IMR-90 (cell line): ENCODE measurements around the gene ZNF420. TPM values are rescaled to one million over a fixed set of nuclear protein-coding genes. Genes with fewer than 3 reads are reported as not detected.

ENCODE experiments used
- ATAC-seq: fragments of 200-7000 bp; cut with Tn5 transposase; 2 replicates; pipeline ENCODE4 v1.9.1; 2020; ENCODE audit warnings: low read depth, mild to moderate bottlenecking, moderate library complexity
- BruUV-seq: library from RNA; stranded (reverse); fragments of 400-500 nt; replicated peaks from 2 replicates; lab custom pipeline; 2021; lab: Mats Ljungman, UMichigan
- CTCF ChIA-PET: fragments of 300-600 bp; formaldehyde crosslinking; extraction: SDS; loops from one replicate; lab custom pipeline; 2021; ENCODE audit warnings: antibody characterized with exemption; lab: Yijun Ruan, JAX
- POLR2A ChIA-PET: fragments of 300-600 bp; sonication (Branson Sonifier 250); formaldehyde crosslinking; loops from one replicate; lab custom pipeline; 2022; ENCODE audit warnings: antibody characterized with exemption; ENCODE audit not compliant: unreplicated experiment; lab: Charles Lee
- DNase-seq: peaks from one replicate; pipeline ENCODE4 v3.0.0; 2013
- H2AFZ ChIP-seq: replicated peaks from 2 replicates; pipeline ENCODE3; 2013; ENCODE audit warnings: low read length, mild to moderate bottlenecking; ENCODE audit not compliant: poor library complexity
- H2AK5ac ChIP-seq: 2 replicates; pipeline ENCODE4 v1.6.1; 2013; ENCODE audit warnings: low read depth, low read length, inconsistent platforms
- H2AK9ac ChIP-seq: replicated peaks from 2 replicates; pipeline ENCODE3; 2013; ENCODE audit warnings: mild to moderate bottlenecking, low read depth, low read length, moderate library complexity; ENCODE audit not compliant: poor library complexity
- H2BK120ac ChIP-seq: 2 replicates; pipeline ENCODE4 v1.6.1; 2013; ENCODE audit warnings: low read depth, low read length, inconsistent platforms
- H2BK15ac ChIP-seq: 3 replicates; pipeline ENCODE4 v1.6.1; 2013; ENCODE audit warnings: low read depth, low read length, inconsistent platforms
- H2BK20ac ChIP-seq: 2 replicates; pipeline ENCODE4 v1.6.1; 2013; ENCODE audit warnings: low read depth, mild to moderate bottlenecking, inconsistent platforms, low read length, moderate library complexity
- H2BK5ac ChIP-seq: 2 replicates; pipeline ENCODE4 v1.6.1; 2013; ENCODE audit warnings: mild to moderate bottlenecking, low read depth, low read length, inconsistent platforms; ENCODE audit not compliant: poor library complexity, severe bottlenecking
- H3K14ac ChIP-seq: replicated peaks from 2 replicates; pipeline ENCODE4 v1.6.1; 2013; ENCODE audit warnings: low read depth, low read length, inconsistent platforms
- H3K18ac ChIP-seq: 2 replicates; pipeline ENCODE4 v1.6.1; 2013; ENCODE audit warnings: low read depth, low read length, control low read depth
- H3K23ac ChIP-seq: 2 replicates; pipeline ENCODE4 v1.6.1; 2013; ENCODE audit warnings: low read depth, low read length, inconsistent platforms
- H3K27ac ChIP-seq: 2 replicates; pipeline ENCODE4 v1.5.1; 2013; ENCODE audit warnings: mild to moderate bottlenecking, control low read depth, low read length; ENCODE audit not compliant: insufficient read depth
- H3K27me3 ChIP-seq: 2 replicates; pipeline ENCODE4 v1.6.1; 2013; ENCODE audit warnings: low read length; ENCODE audit not compliant: control insufficient read depth, insufficient read depth
- H3K36me3 ChIP-seq: 2 replicates; pipeline ENCODE4 v1.6.1; 2013; ENCODE audit warnings: low read length, mixed read lengths; ENCODE audit not compliant: control insufficient read depth, insufficient read depth
- H3K4ac ChIP-seq: 2 replicates; pipeline ENCODE4 v1.6.1; 2013; ENCODE audit warnings: low read depth, low read length, inconsistent platforms
- H3K4me1 ChIP-seq: 2 replicates; pipeline ENCODE4 v1.6.1; 2013; ENCODE audit warnings: low read length, mixed read lengths; ENCODE audit not compliant: control insufficient read depth, insufficient read depth
- H3K4me2 ChIP-seq: 2 replicates; pipeline ENCODE4 v1.6.1; 2013; ENCODE audit warnings: low read depth, mild to moderate bottlenecking, control low read depth, low read length, moderate library complexity
- H3K4me3 ChIP-seq: 2 replicates; pipeline ENCODE4 v1.5.1; 2013; ENCODE audit warnings: low read depth, mild to moderate bottlenecking, control low read depth, low read length, moderate library complexity; ENCODE audit not compliant: insufficient read depth
- H3K56ac ChIP-seq: 2 replicates; pipeline ENCODE4 v1.6.1; 2013; ENCODE audit warnings: low read length, inconsistent platforms; ENCODE audit not compliant: insufficient read depth; ENCODE audit errors: extremely low read depth
- H3K79me1 ChIP-seq, 2 experiments: 2 replicates each; pipeline ENCODE4 v1.6.1; 2013; ENCODE audit warnings: low read length in 2 of 2, inconsistent platforms in 1 of 2, low read depth in 1 of 2
- H3K9ac ChIP-seq: 2 replicates; pipeline ENCODE4 v1.6.1; 2013; ENCODE audit warnings: low read depth, low read length, control low read depth
- H3K9me1 ChIP-seq: 2 replicates; pipeline ENCODE4 v1.6.1; 2013; ENCODE audit warnings: low read length, inconsistent platforms; ENCODE audit not compliant: insufficient read depth
- H3K9me3 ChIP-seq: 2 replicates; pipeline ENCODE4 v1.6.1; 2013; ENCODE audit warnings: low read length; ENCODE audit not compliant: control insufficient read depth, insufficient read depth
- H4K20me1 ChIP-seq: 2 replicates; pipeline ENCODE4 v1.6.1; 2013; ENCODE audit warnings: low read length, inconsistent platforms; ENCODE audit not compliant: insufficient read depth
- H4K5ac ChIP-seq: 2 replicates; pipeline ENCODE4 v1.6.1; 2013; ENCODE audit warnings: mild to moderate bottlenecking, low read depth, low read length, control low read depth
- H4K8ac ChIP-seq, 2 experiments: 2 replicates each; pipeline ENCODE4 v1.6.1; 2013; ENCODE audit warnings: low read depth in 2 of 2, low read length in 2 of 2, control low read depth in 1 of 2, inconsistent platforms in 1 of 2
- H4K91ac ChIP-seq: 2 replicates; pipeline ENCODE4 v1.6.1; 2013; ENCODE audit warnings: low read depth, low read length, inconsistent platforms; ENCODE audit not compliant: insufficient read depth
- BHLHE40 ChIP-seq: fragments of 150-350 bp; IDR thresholded peaks from 2 replicates; pipeline ENCODE4 v1.6.1; 2016; ENCODE audit warnings: mild to moderate bottlenecking, low read depth, low read length
- CEBPB ChIP-seq: IDR thresholded peaks from 2 replicates; pipeline ENCODE4 v1.6.1; 2012; ENCODE audit warnings: low read depth, low read length, improper control_type of control experiment
- CTCF ChIP-seq: conservative IDR thresholded peaks from 2 replicates; pipeline ENCODE4 v1.5.1; 2012; ENCODE audit warnings: mild to moderate bottlenecking, low read depth, low read length, improper control_type of control experiment
- ELK1 ChIP-seq: fragments of 150-350 bp; IDR thresholded peaks from 2 replicates; pipeline ENCODE4 v1.6.1; 2016; ENCODE audit warnings: low read depth, mild to moderate bottlenecking, low read length, moderate library complexity, borderline replicate concordance
- FOS ChIP-seq: fragments of 150-350 bp; IDR thresholded peaks from 2 replicates; pipeline ENCODE4 v1.6.1; 2016; ENCODE audit warnings: low read depth, low read length
- MAFK ChIP-seq: IDR thresholded peaks from 2 replicates; pipeline ENCODE4 v1.6.1; 2012; ENCODE audit warnings: low read depth, low read length, improper control_type of control experiment
- MAZ ChIP-seq: IDR thresholded peaks from 2 replicates; pipeline ENCODE4 v1.6.1; 2012; ENCODE audit warnings: low read depth, mild to moderate bottlenecking, low read length, improper control_type of control experiment, moderate library complexity, borderline replicate concordance
- POLR2A ChIP-seq: IDR thresholded peaks from 2 replicates; pipeline ENCODE4 v1.6.1; 2012; ENCODE audit warnings: mild to moderate bottlenecking, low read depth, low read length
- RAD21 ChIP-seq: IDR thresholded peaks from 2 replicates; pipeline ENCODE4 v1.6.1; 2012; ENCODE audit warnings: low read length, improper control_type of control experiment
- RFX5 ChIP-seq: IDR thresholded peaks from 2 replicates; pipeline ENCODE4 v1.8.0; 2012; ENCODE audit warnings: low read depth, mild to moderate bottlenecking, low read length, moderate library complexity
- USF2 ChIP-seq: fragments of 150-350 bp; IDR thresholded peaks from 2 replicates; pipeline ENCODE4 v1.6.1; 2017; ENCODE audit warnings: mild to moderate bottlenecking, antibody characterized with exemption, low read length, low read depth
- WGBS, 2 experiments: methylation state at CpG; one replicate each; pipeline versions ENCODE4 v1.1.5 to v1.1.7; 2013; ENCODE audit warnings: missing lambda C conversion rate in 2 of 2; ENCODE audit not compliant: insufficient read length in 1 of 2; ENCODE audit errors: extremely low coverage in 2 of 2; 5-methylcytosine and 5-hydroxymethylcytosine counted together
- dilution Hi-C: fragments of 300-500 bp; cut with HindIII; formaldehyde crosslinking; loops from one replicate; pipeline ENCODE4 v1.14.3; 2018; ENCODE audit warnings: low sequenced_read_pairs; ENCODE audit not compliant: unreplicated experiment
- in situ Hi-C: fragments of 300-500 bp; cut with MboI; formaldehyde crosslinking; loops from 3 replicates; pipeline ENCODE4 v1.14.3; 2019; ENCODE audit warnings: low sequenced_read_pairs, inconsistent platforms, mixed read lengths
- intact Hi-C: fragments of 100-400 bp; cut with micrococcal nuclease; formaldehyde crosslinking; loops from 2 replicates; pipeline ENCODE4 v1.10.0; 2022
- polyA plus RNA-seq, 3 experiments: library from polyadenylated mRNA; depleted of rRNA; stranded (reverse); fragments of >200 nt; gene quantifications; 2 replicates each; pipeline ENCODE4 v1.2.3, GENCODE V29; 2012; ENCODE audit warnings: low replicate concordance in 1 of 3
- total RNA-seq: library from RNA; depleted of rRNA; stranded (reverse); fragments of >200 nt; gene quantifications from 2 replicates; pipeline ENCODE4 v1.2.3, GENCODE V29; 2012

Gene ZNF420
- total and polyA plus RNA-seq, 2 of the 4 experiments (the other 2 are of a cell fraction): 1.5 to 11.7 TPM

- Histone ChIP-seq H2AK9ac (no peak overlapping the region), H4K5ac (no peak overlapping the region), H3K18ac (no peak overlapping the region), H2BK20ac (no peak overlapping the region), H4K91ac (no peak overlapping the region), H3K56ac (no peak overlapping the region), H3K9ac (no peak overlapping the region), H3K36me3 (peaks cover 15% of the 10 kb centered on the region), H2BK120ac (no peak overlapping the region), H2BK15ac (no peak overlapping the region), H3K23ac (no peak overlapping the region), H2BK5ac (no peak overlapping the region), H3K9me1 (no peaks in the 10 kb centered on the region), H3K4me3 (no peak overlapping the region), H3K4ac (no peak overlapping the region), H3K9me3 (peaks cover 69% of the 10 kb centered on the region), H2AK5ac (no peak overlapping the region), H3K4me2 (no peak overlapping the region), H3K27me3 (no peaks in the 10 kb centered on the region), H3K79me1 (no peaks in the 10 kb centered on the region), H3K14ac (no peak overlapping the region), H3K4me1 (no peaks in the 10 kb centered on the region), H4K8ac (no peak overlapping the region), H2AFZ (no peak overlapping the region), H4K20me1 (no peaks in the 10 kb centered on the region), H3K27ac (no peak overlapping the region)
- DNase-seq: no peak
- intact Hi-C loops (no loop called here), in situ Hi-C loops (no loop called here), dilution Hi-C loops (no loop called here)
- TF ChIP-seq CEBPB (no peak), RAD21 (no peak), BHLHE40 (no peak), FOS (no peak), CTCF (no peak), POLR2A (no peak), MAZ (no peak), ELK1 (no peak), RFX5 (no peak), MAFK (no peak), USF2 (no peak)
- no TSS peak for BruUV-seq
- POLR2A ChIA-PET: no interaction called here
- WGBS, 2 experiments: no CpG with 5 or more reads among the region's 12 CpGs
- CTCF ChIA-PET: no interaction called here
- ATAC-seq: no peak
Observed at GRCh38 chr19:37127999-37128820, 50.0 kb downstream of the ZNF420 start.
